ENCODE results near the gene FNTB. TPM values are rescaled to one million over a fixed set of nuclear protein-coding genes. Genes with fewer than 3 reads are reported as not detected.
A peak's percentile ranks its signal among the peaks of the same experiment; 100 is the strongest.

Gene FNTB
- total and polyA plus RNA-seq, 9 of the 15 experiments (the other 6 are each of a cell fraction or from before 2014, with no cell fraction given) = 6.9 to 23.2 (median 12.2) TPM

DNA sequence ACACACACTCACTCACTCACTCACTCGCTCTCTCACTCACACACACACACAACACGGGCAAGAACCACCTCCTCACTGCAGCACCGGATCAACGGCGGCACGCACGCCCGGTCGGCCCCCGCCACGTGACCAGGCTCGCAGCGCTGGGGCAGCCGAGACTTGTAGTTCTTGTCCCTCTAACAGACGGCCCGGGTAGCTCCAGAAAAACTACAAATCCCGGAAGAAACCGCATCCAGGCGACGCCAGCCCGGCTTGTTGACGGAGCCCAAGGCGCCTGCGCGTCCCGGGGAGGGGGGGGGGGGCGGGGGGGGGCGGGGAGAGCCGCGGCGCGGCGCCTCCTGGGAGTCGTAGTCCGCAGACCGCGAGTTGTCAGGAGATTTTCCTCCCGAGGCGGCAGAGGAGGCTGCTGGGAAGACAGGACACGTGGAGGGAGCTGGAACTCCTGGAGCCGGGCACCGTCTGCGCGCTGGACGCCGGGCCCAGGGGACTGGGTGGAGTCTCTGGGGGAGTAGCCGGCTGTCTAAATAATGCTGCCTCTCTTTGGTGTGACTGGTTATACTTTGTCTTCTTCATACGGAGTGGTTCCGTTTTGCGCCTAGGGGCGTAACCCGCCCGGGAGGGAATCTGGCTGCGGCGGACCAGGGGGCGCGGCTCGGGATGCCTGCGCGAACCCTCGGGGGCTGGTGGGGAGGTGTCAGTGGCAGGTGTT is 115.9 kb downstream of the FNTB start, which contains the start of gene MAX (continued):
- TF ChIP-seq MTF1 (CRISPR knock-in tag; IDR thresholded peaks at IDR 0.05; ENCODE audit: borderline replicate concordance) (no peak), SREBF1 (IDR thresholded peaks at IDR 0.05; ENCODE audit: borderline replicate concordance, low read depth, low read length) (no peak), SIRT6 (IDR thresholded peaks at IDR 0.05; ENCODE audit: low read depth, low read length) (no peak), HCFC1 (IDR thresholded peaks at IDR 0.05; ENCODE audit: low read depth, low read length) (peak; percentile 94), RBM17 (IDR thresholded peaks at IDR 0.05; ENCODE audit: borderline replicate concordance, low read depth, low read length) (no peak), EZH2 (IDR thresholded peaks at IDR 0.05; ENCODE audit: borderline replicate concordance, low read depth, low read length) (no peak), SP2 (IDR thresholded peaks at IDR 0.05; ENCODE audit: extremely low read depth, low read depth, low read length, poor library complexity, severe bottlenecking) (no peak), ZNF764 (CRISPR knock-in tag; IDR thresholded peaks at IDR 0.05; ENCODE audit: low read depth) (no peak), RFX5 (IDR thresholded peaks at IDR 0.05; ENCODE audit: low read depth, low read length) (no peak), ZNF224 (CRISPR knock-in tag; IDR thresholded peaks at IDR 0.05) (no peak), SNRNP70 (optimal IDR thresholded peaks at IDR 0.05; ENCODE audit: low read depth, low read length) (no peak), ZNF274 (IDR thresholded peaks at IDR 0.05; ENCODE audit: borderline replicate concordance, low read depth, low read length) (no peak), POLR2G (IDR thresholded peaks at IDR 0.05; ENCODE audit: low read depth, low read length) (peak; percentile 75), HNRNPH1 (optimal IDR thresholded peaks at IDR 0.05; ENCODE audit: low read depth, low read length) (no peak), ZNF589 (CRISPR knock-in tag; IDR thresholded peaks at IDR 0.05; ENCODE audit: low read depth) (no peak), ZKSCAN8 (CRISPR knock-in tag; IDR thresholded peaks at IDR 0.05) (no peak), HDGF (IDR thresholded peaks at IDR 0.05) (no peak), PCBP1 (IDR thresholded peaks at IDR 0.05; ENCODE audit: low read depth, low read length, poor library complexity, severe bottlenecking) (peak; percentile 78), TAF15 (IDR thresholded peaks at IDR 0.05; ENCODE audit: low read depth, low read length) (no peak)
- TF ChIP-seq, protein P1, sequence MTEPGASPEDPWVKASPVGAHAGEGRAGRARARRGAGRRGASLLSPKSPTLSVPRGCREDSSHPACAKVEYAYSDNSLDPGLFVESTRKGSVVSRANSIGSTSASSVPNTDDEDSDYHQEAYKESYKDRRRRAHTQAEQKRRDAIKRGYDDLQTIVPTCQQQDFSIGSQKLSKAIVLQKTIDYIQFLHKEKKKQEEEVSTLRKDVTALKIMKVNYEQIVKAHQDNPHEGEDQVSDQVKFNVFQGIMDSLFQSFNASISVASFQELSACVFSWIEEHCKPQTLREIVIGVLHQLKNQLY (CRISPR knock-in tag; conservative IDR thresholded peaks at IDR 0.05) = no peak
- TF ChIP-seq, protein P2, sequence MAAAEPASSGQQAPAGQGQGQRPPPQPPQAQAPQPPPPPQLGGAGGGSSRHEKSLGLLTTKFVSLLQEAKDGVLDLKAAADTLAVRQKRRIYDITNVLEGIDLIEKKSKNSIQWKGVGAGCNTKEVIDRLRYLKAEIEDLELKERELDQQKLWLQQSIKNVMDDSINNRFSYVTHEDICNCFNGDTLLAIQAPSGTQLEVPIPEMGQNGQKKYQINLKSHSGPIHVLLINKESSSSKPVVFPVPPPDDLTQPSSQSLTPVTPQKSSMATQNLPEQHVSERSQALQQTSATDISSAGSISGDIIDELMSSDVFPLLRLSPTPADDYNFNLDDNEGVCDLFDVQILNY (CRISPR knock-in tag; IDR thresholded peaks at IDR 0.05) = no peak
- TF ChIP-seq, protein P3, sequence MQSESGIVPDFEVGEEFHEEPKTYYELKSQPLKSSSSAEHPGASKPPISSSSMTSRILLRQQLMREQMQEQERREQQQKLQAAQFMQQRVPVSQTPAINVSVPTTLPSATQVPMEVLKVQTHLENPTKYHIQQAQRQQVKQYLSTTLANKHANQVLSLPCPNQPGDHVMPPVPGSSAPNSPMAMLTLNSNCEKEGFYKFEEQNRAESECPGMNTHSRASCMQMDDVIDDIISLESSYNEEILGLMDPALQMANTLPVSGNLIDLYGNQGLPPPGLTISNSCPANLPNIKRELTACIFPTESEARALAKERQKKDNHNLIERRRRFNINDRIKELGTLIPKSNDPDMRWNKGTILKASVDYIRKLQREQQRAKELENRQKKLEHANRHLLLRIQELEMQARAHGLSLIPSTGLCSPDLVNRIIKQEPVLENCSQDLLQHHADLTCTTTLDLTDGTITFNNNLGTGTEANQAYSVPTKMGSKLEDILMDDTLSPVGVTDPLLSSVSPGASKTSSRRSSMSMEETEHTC (IDR thresholded peaks at IDR 0.05) = no peak
- TF ChIP-seq, protein P4, sequence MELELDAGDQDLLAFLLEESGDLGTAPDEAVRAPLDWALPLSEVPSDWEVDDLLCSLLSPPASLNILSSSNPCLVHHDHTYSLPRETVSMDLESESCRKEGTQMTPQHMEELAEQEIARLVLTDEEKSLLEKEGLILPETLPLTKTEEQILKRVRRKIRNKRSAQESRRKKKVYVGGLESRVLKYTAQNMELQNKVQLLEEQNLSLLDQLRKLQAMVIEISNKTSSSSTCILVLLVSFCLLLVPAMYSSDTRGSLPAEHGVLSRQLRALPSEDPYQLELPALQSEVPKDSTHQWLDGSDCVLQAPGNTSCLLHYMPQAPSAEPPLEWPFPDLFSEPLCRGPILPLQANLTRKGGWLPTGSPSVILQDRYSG (tag; conservative IDR thresholded peaks at IDR 0.05; ENCODE audit: low read depth) = no peak
- TF ChIP-seq, protein P5, sequence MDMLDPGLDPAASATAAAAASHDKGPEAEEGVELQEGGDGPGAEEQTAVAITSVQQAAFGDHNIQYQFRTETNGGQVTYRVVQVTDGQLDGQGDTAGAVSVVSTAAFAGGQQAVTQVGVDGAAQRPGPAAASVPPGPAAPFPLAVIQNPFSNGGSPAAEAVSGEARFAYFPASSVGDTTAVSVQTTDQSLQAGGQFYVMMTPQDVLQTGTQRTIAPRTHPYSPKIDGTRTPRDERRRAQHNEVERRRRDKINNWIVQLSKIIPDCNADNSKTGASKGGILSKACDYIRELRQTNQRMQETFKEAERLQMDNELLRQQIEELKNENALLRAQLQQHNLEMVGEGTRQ (CRISPR knock-in tag; IDR thresholded peaks at IDR 0.05) = peak; percentile 96

All from K562 (cell line).